ENCODE measurements around the gene MDGA2.
"Not testable (repeated sequence)": the region's sequence is repeated elsewhere in the genome, so short reads cannot be mapped to it uniquely, and the experiment has no call there.

MDGA2 gene

DNA sequence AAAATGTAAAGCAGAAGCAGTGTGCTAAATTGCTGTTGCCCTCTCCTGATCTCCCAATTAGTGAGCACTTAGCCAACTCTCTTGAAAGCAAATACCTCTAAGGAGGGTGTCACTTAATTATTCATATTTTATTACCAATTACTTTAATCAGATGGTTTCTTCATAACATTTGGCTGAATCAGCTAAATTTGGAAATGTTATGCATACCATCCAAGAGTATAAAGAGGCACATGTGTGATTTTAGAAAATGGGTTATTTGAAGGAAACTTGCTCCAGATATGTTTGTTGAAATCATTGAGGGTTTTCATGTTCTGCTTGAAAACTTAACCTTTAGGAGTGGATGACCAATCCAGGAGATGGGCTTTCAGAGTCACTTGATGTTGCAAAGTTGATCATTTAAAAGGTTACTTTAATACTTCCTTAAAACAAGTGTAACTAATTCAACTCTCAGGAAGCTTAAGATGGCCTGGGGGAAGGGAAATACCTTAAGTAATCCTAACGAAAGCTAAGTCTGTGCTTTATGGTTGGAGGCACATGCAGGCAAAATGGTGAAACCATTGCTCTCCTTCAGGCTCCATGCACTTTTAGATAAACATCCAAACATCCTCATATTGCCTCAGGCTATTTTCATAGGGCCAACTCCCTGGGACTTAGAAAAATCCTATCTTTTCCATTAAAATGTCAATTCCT, 434.5 kb downstream of the MDGA2 start:
- no peak for DNase-seq (ENCODE audit: low read depth, low spot score)

DNA sequence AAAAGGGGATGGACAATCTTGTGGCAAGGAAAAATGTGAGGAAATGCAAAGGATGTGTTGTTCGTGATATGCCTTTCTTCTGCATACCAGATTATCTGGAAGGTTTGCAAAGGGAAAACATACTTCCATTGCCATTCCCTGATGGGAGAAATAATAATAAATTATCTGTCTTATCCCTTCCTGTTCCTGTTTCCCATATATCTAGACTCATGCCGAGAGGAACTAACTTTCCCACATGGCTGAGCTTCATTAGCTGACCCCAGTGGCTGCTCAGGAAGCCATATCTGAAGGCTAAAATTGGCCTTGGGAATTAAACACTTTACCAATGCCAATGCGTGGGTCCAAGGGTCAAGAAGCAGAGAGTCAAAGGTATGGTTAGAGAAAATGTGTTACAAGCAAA, 439.8 kb downstream of the MDGA2 start:
- DNase-seq (ENCODE audit: low read depth, low spot score), result no peak

- no peak for DNase-seq (ENCODE audit: low read depth, low spot score)
Measured at GRCh38 chr14:47226877-47227520, 448.4 kb downstream of the MDGA2 start.

GRCh38 chr14:47223656-47224055, 451.7 kb downstream of the MDGA2 start:
- no peak for DNase-seq (ENCODE audit: low read depth, low spot score)

GRCh38 chr14:47220096-47220495, 455.3 kb downstream of the MDGA2 start:
- DNase-seq (ENCODE audit: low read depth, low spot score), result no peak

DNA sequence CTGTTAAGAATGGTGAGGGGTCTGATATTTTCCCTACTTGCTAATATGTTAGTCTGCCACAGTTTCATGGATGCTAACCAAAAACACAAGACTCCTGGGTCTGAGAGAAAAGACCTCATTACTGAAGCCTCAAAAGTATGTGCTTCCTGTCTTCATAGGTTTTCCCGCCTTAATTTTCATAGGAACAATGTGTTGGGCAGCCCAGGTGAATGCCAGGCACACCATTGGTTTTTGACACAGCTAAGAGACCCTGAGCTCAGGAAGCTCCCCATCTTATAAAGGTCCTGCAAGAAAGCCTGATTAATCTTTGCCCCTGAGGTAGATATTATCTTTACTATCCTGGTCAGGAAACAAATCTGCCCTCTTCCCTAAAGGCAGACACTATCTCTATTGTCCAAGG, 464.1 kb downstream of the MDGA2 start:
- DNase-seq (ENCODE audit: low read depth, low spot score), result no peak

DNA sequence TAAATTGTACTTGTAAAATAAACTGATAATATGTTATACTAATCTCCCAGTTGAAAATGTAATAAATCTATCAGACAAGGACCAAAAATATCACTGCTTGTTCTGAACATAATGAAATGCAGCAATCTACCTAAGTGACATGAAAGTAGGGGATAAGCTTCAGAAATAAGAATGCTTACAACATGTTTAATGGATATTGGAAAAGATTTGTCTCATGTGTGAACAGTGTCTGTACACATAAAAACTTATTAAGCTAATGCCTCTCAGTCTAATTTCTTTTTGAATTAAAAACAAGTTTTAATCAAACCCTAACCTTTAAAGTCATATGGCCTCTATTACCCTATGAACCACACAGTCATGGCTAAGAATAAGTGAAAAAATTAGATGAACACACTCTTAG, 465.3 kb downstream of the MDGA2 start:
- DNase-seq (ENCODE audit: low read depth, low spot score), result no peak

DNA sequence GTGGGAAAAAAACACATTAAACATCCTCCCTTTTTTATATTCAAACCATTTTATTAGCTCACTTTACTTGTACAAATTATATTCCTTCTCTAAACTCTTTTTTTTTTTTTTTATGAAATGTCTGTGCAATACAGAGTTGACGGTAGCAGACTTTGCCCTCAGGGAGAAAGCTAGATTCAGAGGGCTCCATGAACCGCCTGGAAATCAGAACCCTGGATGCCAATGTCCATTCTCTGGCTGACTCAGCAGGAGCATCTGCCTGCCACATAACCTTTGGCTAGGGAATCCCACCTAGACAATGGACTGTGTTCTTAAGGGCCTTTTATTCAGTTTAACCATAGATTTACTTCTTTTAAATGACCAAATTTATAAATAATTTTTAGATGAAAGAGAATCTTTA, 467.0 kb downstream of the MDGA2 start:
- DNase-seq (ENCODE audit: low read depth, low spot score), result no peak

DNA sequence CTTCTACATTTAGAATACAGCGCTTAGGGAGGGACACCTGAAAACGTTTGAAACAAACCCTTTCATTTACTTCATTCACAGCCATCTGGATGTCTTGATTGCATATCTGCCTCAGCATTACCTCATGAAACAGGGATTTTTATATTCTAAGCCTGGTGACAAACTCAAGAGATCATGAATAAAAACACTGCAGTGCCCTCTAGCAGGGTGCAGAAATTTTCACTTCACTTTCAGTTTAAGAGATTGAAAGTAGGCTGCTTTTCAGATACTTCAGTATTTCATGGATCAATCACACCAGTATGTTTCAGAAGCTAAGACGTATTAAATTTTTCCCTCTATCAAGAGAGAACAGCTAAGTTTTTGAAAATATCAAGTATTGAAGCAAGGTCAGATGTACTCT, 467.8 kb downstream of the MDGA2 start:
- no peak for DNase-seq (ENCODE audit: low read depth, low spot score)

GRCh38 chr14:47200740-47201139, 474.7 kb downstream of the MDGA2 start:
- DNase-seq (ENCODE audit: low read depth, low spot score), result no peak

DNA sequence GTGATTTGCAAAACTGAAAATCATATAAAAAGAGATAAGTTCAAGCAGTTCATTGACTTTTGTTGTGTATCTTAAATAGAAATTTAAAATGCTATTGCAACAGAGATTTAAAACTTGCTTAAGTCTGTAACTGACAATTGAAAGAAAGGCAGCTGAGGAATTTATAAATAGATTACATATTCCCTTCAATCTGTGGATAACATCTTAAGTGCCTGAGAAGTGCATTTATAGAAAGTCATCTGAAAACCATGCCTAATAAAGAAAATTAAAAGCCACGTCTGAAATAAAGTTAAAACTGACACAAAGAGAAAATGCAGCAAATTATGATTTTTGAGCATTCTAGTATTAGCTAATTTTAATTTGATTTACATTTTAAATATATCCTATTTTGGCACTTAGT, 479.8 kb downstream of the MDGA2 start:
- no peak for DNase-seq (ENCODE audit: low read depth, low spot score)

- DNase-seq (ENCODE audit: low read depth, low spot score), result no peak
Measured at GRCh38 chr14:47194055-47194454, 481.4 kb downstream of the MDGA2 start.

DNA sequence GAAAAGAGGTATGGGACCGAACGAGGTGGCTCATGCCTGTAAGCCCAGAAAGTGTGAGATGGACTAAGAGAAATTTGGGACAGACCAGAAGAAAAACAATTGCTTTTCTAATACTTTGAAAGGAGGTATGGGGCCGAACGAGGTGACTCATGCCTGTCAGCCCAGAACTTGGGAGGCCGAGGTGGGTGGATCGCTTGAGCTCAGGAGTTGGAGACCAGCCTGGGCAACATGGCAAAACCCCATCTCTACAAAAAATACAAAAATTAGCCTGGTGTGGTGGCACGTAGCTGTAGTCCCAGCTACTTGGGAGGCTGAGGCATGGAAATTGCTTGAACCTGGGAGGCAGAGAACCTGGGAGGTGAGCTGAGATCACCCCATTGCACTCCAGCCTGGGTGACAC, 483.2 kb downstream of the MDGA2 start:
- not testable (repeated sequence) for DNase-seq (ENCODE audit: low read depth, low spot score)

- no peak for DNase-seq (ENCODE audit: low read depth, low spot score)
Measured at GRCh38 chr14:47191700-47192099, 483.7 kb downstream of the MDGA2 start.

DNA sequence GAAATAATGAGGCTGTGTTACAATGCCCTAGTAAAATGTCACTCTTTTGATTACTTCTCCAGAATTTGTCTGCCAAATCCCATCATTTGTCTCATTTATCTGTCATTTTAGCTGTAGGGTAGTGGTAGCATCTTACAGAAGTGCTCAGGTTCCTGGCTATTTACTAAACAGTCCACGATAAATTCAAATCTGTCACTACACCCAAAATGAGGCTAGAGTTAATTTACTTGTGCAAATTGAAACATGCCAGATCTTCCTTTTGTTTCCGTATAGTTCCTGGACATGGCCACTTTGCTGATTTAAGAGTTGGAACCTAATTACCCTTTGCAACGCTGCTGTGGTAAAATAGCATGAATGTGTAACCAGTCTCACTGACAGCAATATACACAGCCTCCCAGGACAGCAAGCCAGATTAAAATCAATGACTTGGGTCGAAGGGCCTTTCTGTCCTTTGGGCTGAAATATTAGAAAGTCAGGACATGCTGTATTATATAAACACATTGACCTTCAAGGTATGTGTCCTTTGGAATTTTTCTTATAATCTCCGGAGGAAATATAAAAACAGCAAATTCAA, 485.4 kb downstream of the MDGA2 start:
- DNase-seq (ENCODE audit: low read depth, low spot score), result no peak

DNA sequence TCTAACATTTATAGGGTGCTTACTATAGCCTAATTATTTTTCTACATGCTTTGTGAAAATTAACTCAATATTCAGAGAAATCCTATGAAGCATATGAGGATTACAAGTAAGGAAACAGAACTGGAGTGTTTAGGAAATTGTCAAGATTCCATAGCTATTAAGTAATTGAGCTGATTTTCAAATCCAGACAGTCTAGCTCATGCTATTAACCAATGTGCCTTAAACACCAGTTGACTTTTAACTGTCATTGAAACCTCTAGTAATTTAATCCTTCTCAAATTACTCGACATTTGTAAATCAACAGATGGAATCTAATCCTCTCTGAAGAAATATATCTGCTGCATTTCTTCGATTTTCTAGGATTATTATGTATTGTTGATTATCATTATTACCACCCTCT, 488.9 kb downstream of the MDGA2 start:
- DNase-seq (ENCODE audit: low read depth, low spot score), result no peak

- DNase-seq (ENCODE audit: low read depth, low spot score), result no peak
Measured at GRCh38 chr14:47179906-47180305, 495.5 kb downstream of the MDGA2 start.

DNA sequence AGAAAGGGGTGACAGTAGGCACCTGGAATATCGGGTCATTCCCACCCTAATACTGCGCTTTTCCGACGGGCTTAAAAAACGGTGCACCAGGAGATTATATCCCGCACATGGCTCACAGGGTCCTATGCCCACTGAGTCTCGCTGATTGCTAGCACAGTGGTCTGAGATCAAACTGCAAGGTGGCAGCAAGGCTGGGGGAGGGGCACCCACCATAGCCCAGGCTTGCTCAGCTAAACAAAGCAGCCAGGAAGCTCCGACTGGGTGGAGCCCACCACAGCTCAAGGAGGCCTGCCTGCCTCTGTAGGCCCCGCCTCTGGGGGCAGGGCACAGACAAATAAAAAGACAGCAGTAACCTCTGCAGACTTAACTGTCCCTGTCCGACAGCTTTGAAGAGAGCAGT, 503.5 kb downstream of the MDGA2 start:
- DNase-seq (ENCODE audit: low read depth, low spot score), result not testable (repeated sequence)

DNA sequence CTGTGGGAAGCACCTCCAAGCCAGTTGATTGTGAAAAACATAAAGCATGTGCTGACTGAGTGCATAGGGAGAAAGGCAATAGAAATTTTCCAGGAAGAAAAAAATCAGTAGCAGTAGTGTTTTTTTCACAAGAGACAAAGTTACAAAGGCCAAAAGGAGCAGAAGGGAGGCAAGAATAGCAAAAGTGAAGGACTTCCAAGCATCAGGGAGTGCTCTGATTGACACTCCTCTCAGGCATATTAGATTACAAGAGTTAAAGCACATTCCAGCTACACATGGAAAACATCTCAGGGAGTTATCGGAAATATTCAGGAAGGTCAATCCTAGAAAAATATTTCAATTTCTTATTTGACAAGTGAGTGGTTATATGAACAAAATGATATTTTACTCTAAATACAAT, 508.0 kb downstream of the MDGA2 start:
- DNase-seq (ENCODE audit: low read depth, low spot score), result no peak

- DNase-seq (ENCODE audit: low read depth, low spot score), result no peak
Measured at GRCh38 chr14:47155395-47155794, 520.0 kb downstream of the MDGA2 start.

- DNase-seq (ENCODE audit: low read depth, low spot score), result no peak
Measured at GRCh38 chr14:47154276-47154797, 521.1 kb downstream of the MDGA2 start.

- no peak for DNase-seq (ENCODE audit: low read depth, low spot score)
Measured at GRCh38 chr14:47153746-47154145, 521.7 kb downstream of the MDGA2 start.

DNA sequence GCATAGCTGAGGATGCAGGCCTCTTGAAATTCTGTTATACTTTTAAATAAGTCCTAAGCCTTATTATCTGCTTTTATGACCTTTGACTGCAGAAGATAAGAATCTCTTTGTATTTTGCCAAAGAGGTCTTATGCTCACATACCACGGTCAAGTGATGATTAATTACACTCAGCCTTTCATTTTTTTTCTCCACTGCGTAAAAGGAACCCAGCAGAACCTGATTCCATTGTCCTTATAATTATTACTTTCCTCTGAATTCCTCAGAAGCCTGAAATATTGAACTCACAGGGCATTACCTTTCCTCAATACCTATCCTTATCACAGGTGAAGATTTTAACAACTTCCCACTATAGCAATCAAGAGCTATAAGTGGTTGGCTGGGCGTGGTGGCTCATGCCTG, 525.1 kb downstream of the MDGA2 start:
- no peak for DNase-seq (ENCODE audit: low read depth, low spot score)

All from activated CD4-positive, CD25-positive, alpha-beta regulatory T cell treated with anti-CD3 and anti-CD28 coated beads, Interleukin-2, amount 50 U/mL, for 16 hours (primary cell).